Choroid plexus epithelial cell (primary cell): ENCODE results near the gene LGR4.
"Not testable (repeated sequence)": the region's sequence is repeated elsewhere in the genome, so short reads cannot be mapped to it uniquely, and the experiment has no call there.

Experiments used
- DNase-seq: peaks from one replicate; pipeline ENCODE4 v3.0.0-alpha.2; 2010; ENCODE audit warnings: low read depth
- H3K4me3 ChIP-seq: 2 replicates; pipeline ENCODE4 v1.5.1; 2011; ENCODE audit warnings: low read depth, mild to moderate bottlenecking, control low read depth, low read length, moderate library complexity
- CTCF ChIP-seq: conservative IDR thresholded peaks from 2 replicates; pipeline ENCODE4 v1.5.1; 2011; ENCODE audit warnings: low read depth, mild to moderate bottlenecking, control low read depth, inconsistent platforms, low read length, moderate library complexity

The LGR4 gene

GRCh38 chr11:27472398-27473016 is at the start of gene LGR4:
Gene LGR4, minus strand, starts transcription at chr11:27472790. Its CDS starts 488 bp downstream, at chr11:27472302.
- peak; percentile 96 for DNase-seq
- TF ChIP-seq CTCF = no peak
- H3K4me3 ChIP-seq = peak within 1 kb of the TSS; percentile 80

- no peak for DNase-seq
- no peak for TF ChIP-seq CTCF
- H3K4me3 ChIP-seq = no peak overlapping the region
Observed at GRCh38 chr11:27520226-27520625, 47.6 kb upstream of the LGR4 start.

- H3K4me3 ChIP-seq = no peak overlapping the region
- no peak for DNase-seq
- TF ChIP-seq CTCF = no peak
Observed at GRCh38 chr11:27518518-27518917, 45.9 kb upstream of the LGR4 start.

GRCh38 chr11:27517490-27517889 is 44.9 kb upstream of the LGR4 start:
- not testable (repeated sequence) for H3K4me3 ChIP-seq, DNase-seq

GRCh38 chr11:27514558-27514957 is 42.0 kb upstream of the LGR4 start:
- H3K4me3 ChIP-seq = no peak overlapping the region
- TF ChIP-seq CTCF = no peak
- no peak for DNase-seq

- DNase-seq = no peak
- H3K4me3 ChIP-seq = no peak overlapping the region
- no peak for TF ChIP-seq CTCF
Observed at GRCh38 chr11:27514076-27514475, 41.5 kb upstream of the LGR4 start.

- DNase-seq = no peak
- H3K4me3 ChIP-seq = no peak overlapping the region
- no peak for TF ChIP-seq CTCF
Observed at GRCh38 chr11:27513389-27513788, 40.8 kb upstream of the LGR4 start.
